ENCODE data around the gene LHFPL3. TPM values are rescaled to one million over a fixed set of nuclear protein-coding genes. Genes with fewer than 3 reads are reported as not detected.

LHFPL3 gene
- total RNA-seq, 1 experiment from 2014 or later, result not detected

DNA sequence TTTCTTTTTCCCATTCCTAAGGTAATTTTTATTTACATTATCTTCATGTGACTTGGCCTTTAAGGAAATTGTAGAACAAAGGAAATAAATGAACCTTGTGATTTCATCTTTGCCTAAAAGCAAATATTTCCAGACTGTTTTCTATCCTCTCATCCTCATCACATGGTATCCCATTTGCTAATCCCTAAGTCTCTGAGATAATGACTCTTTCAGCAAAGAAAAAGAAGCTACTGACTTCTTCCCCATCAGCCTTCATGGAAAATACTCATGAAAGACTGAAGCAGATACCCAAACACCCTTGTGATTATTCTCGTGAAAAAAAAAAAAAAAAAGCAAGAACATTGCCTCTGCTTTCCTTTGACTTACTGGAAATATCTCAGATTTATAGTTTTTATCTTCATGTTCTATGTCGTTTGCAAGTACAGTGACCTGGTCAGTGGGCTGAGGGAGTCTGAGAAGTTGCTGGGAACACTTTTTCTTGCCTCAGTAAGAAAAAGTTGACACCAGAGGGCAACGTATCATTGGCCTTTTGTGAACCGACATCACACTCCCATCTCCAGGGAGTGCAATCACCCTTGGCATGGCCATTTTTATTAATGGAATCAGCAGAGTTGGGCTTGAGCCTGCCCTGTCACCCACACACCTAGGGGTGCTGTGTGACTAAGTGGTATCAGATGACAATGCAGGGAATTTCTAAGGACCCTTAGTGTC is 439.6 kb downstream of the LHFPL3 start:
- Histone ChIP-seq H3K4me2 (ENCODE audit: low read length) (no peak overlapping the region), H3K9ac (ENCODE audit: low read length) (no peak overlapping the region), H3K9me3 (ENCODE audit: control insufficient read depth in 1 of 2, insufficient read depth in 1 of 2, low read depth in 1 of 2, low read length in 2 of 2) (no peaks in the 10 kb centered on the region), H4K20me1 (ENCODE audit: insufficient read depth) (no peaks in the 10 kb centered on the region), H3K79me2 (ENCODE audit: insufficient read depth, low read length) (no peaks in the 10 kb centered on the region), H3K27ac (ENCODE audit: low read depth, low read length) (no peak overlapping the region), H3K36me3 (ENCODE audit: control insufficient read depth in 1 of 2, insufficient read depth in 2 of 2, low read length in 2 of 2) (no peaks in the 10 kb centered on the region), H2AFZ (ENCODE audit: low read depth, low read length, poor library complexity, severe bottlenecking) (no peak overlapping the region), H3K4me1 (ENCODE audit: control insufficient read depth in 1 of 2, insufficient read depth in 2 of 2, low read length in 2 of 2) (no peaks in the 10 kb centered on the region), H3K9me2 (ENCODE audit: insufficient read depth) (no peaks in the 10 kb centered on the region), H3K27me3 (ENCODE audit: insufficient read depth, low read length) (peaks cover 30% of the 10 kb centered on the region; the same call in 1 of the 2 replicates), H3K4me3 (replicated peaks in 1 of 2; ENCODE audit: low read depth in 1 of 2, low read length in 2 of 2) (no peak overlapping the region)
- ChIA-PET RAD21 (ENCODE audit: low non-redundant PET in 1 of 2, low total read pairs in 2 of 2, uncharacterized antibody in 2 of 2, unreplicated experiment in 2 of 2) (no interaction called here), POLR2A (no interaction called here), CTCF (no interaction called here)
- intact Hi-C loops (cut with micrococcal nuclease), result no loop called here
- TF ChIP-seq ATF3 (IDR thresholded peaks at IDR 0.05), result no peak
- TF ChIP-seq FOSL1 (IDR thresholded peaks at IDR 0.05; ENCODE audit: low read depth), result no peak
- TF ChIP-seq, protein P1, sequence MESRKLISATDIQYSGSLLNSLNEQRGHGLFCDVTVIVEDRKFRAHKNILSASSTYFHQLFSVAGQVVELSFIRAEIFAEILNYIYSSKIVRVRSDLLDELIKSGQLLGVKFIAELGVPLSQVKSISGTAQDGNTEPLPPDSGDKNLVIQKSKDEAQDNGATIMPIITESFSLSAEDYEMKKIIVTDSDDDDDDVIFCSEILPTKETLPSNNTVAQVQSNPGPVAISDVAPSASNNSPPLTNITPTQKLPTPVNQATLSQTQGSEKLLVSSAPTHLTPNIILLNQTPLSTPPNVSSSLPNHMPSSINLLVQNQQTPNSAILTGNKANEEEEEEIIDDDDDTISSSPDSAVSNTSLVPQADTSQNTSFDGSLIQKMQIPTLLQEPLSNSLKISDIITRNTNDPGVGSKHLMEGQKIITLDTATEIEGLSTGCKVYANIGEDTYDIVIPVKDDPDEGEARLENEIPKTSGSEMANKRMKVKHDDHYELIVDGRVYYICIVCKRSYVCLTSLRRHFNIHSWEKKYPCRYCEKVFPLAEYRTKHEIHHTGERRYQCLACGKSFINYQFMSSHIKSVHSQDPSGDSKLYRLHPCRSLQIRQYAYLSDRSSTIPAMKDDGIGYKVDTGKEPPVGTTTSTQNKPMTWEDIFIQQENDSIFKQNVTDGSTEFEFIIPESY (IDR thresholded peaks at IDR 0.05; ENCODE audit: extremely low read depth, insufficient replicate concordance, low read length), result no peak
- TF ChIP-seq ZNF274 (IDR thresholded peaks at IDR 0.05; ENCODE audit: low read depth, low read length), result no peak
- TF ChIP-seq CBX3 (IDR thresholded peaks at IDR 0.05; ENCODE audit: low read depth), result no peak
- TF ChIP-seq YY1 (IDR thresholded peaks at IDR 0.05; ENCODE audit: extremely low read depth, insufficient replicate concordance, low read depth, low read length), result no peak
- TF ChIP-seq ELF1 (IDR thresholded peaks at IDR 0.05; ENCODE audit: borderline replicate concordance, low read depth), result no peak
- TF ChIP-seq, protein P2, sequence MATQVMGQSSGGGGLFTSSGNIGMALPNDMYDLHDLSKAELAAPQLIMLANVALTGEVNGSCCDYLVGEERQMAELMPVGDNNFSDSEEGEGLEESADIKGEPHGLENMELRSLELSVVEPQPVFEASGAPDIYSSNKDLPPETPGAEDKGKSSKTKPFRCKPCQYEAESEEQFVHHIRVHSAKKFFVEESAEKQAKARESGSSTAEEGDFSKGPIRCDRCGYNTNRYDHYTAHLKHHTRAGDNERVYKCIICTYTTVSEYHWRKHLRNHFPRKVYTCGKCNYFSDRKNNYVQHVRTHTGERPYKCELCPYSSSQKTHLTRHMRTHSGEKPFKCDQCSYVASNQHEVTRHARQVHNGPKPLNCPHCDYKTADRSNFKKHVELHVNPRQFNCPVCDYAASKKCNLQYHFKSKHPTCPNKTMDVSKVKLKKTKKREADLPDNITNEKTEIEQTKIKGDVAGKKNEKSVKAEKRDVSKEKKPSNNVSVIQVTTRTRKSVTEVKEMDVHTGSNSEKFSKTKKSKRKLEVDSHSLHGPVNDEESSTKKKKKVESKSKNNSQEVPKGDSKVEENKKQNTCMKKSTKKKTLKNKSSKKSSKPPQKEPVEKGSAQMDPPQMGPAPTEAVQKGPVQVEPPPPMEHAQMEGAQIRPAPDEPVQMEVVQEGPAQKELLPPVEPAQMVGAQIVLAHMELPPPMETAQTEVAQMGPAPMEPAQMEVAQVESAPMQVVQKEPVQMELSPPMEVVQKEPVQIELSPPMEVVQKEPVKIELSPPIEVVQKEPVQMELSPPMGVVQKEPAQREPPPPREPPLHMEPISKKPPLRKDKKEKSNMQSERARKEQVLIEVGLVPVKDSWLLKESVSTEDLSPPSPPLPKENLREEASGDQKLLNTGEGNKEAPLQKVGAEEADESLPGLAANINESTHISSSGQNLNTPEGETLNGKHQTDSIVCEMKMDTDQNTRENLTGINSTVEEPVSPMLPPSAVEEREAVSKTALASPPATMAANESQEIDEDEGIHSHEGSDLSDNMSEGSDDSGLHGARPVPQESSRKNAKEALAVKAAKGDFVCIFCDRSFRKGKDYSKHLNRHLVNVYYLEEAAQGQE (IDR thresholded peaks at IDR 0.05; ENCODE audit: low read depth), result no peak
- TF ChIP-seq POLR2A (IDR thresholded peaks at IDR 0.05; ENCODE audit: borderline replicate concordance, extremely low read depth, insufficient read depth, insufficient read length), result no peak
- TF ChIP-seq TCF7L2 (IDR thresholded peaks at IDR 0.05; ENCODE audit: borderline replicate concordance, extremely low read depth, insufficient read depth, insufficient read length), result no peak
- DNase-seq (ENCODE audit: low read depth, low spot score), result no peak
- no peak for ATAC-seq
- BruUV-seq (replicated peaks), result no TSS peak
